GM18909 (cell line): ENCODE measurements around the gene TUBA8.

Experiments
- ATAC-seq: cut with Tn5 transposase; IDR thresholded peaks from one replicate; pipeline ENCODE4 v1.9.1; 2021; ENCODE audit warnings: mild to moderate bottlenecking; ENCODE audit not compliant: unreplicated experiment, poor library complexity

The TUBA8 gene

GRCh38 chr22:18075720-18076497, 34.7 kb upstream of the TUBA8 start:
- ATAC-seq: no peak

- ATAC-seq: no peak
These were observed 33.4 kb upstream of the TUBA8 start for GRCh38 chr22:18077087-18077638.

- ATAC-seq: peak; percentile 94
These were observed 32.8 kb upstream of the TUBA8 start, which contains the start of gene PEX26 for GRCh38 chr22:18077639-18078328. Gene PEX26, plus strand, starts transcription at chr22:18077990. Its CDS starts 387 bp downstream, at chr22:18078377.

GRCh38 chr22:18078329-18079041, 32.1 kb upstream of the TUBA8 start:
- ATAC-seq: peak; percentile 25

- no peak for ATAC-seq
These were observed 30.8 kb upstream of the TUBA8 start for GRCh38 chr22:18079706-18080233.

GRCh38 chr22:18081416-18081815, 29.2 kb upstream of the TUBA8 start:
- ATAC-seq: no peak

- no peak for ATAC-seq
These were observed 28.1 kb upstream of the TUBA8 start for GRCh38 chr22:18082467-18082866.

- ATAC-seq: no peak
These were observed 27.2 kb upstream of the TUBA8 start for GRCh38 chr22:18083406-18083805.

GRCh38 chr22:18085188-18085587, 25.4 kb upstream of the TUBA8 start:
- ATAC-seq: no peak

GRCh38 chr22:18087350-18087855, 23.2 kb upstream of the TUBA8 start:
- ATAC-seq: no peak

- no peak for ATAC-seq
These were observed 21.6 kb upstream of the TUBA8 start for GRCh38 chr22:18088825-18089568.

- ATAC-seq: no peak
These were observed 20.3 kb upstream of the TUBA8 start for GRCh38 chr22:18090286-18090685.

- no peak for ATAC-seq
These were observed 19.1 kb upstream of the TUBA8 start for GRCh38 chr22:18091478-18091877.

- ATAC-seq: no peak
These were observed 18.6 kb upstream of the TUBA8 start for GRCh38 chr22:18091916-18092526.

GRCh38 chr22:18093661-18094060, 16.9 kb upstream of the TUBA8 start:
- ATAC-seq: no peak

- no peak for ATAC-seq
These were observed 15.4 kb upstream of the TUBA8 start for GRCh38 chr22:18095101-18095805.

- ATAC-seq: no peak
These were observed 13.8 kb upstream of the TUBA8 start for GRCh38 chr22:18096823-18097222.

GRCh38 chr22:18100781-18101180, 9.8 kb upstream of the TUBA8 start:
- no peak for ATAC-seq

- ATAC-seq: no peak
These were observed 9.1 kb upstream of the TUBA8 start for GRCh38 chr22:18101536-18101935.
